Measurements from ENCODE around the gene CBX4. TPM values are rescaled to one million over a fixed set of nuclear protein-coding genes. Genes with fewer than 3 reads are reported as not detected.

CBX4 gene
- total RNA-seq, 2 donors from 2014 or later: 22.8 to 24.3 TPM

DNA sequence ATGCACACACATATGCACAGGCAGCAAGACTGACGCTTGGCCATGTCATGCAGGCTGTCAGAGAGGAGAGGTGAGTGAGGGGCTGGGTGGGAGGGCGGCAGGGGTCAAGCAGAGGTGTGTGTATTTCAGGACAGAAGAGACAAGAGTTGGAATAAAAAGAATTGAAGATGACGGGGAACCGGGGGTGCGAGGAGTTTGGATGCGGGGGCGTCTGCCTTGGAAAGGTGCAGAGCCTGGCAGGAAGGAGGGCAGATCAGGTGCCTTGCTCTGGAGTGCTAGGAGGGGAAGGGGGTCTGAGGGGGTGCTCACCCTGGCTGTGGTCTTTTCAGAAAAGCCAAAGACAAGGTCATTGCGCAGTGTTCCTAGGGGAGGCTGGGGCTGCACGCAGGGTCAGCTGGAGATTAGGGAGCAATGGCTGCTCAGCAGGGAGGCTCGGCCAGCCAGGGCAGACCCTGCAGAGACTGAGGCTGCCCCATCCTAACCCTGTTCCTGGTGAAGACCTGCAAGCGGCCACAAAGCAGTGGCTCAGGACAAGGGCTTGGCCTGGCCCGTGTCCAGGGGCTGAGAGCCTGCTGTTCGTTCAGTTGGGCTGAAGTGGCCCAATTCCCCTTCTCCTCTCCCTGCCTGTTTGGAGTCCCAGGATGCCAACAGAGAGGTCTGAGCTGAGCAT, 23.7 kb upstream of the CBX4 start:
- H3K27me3 ChIP-seq: no peaks in the 10 kb centered on the region
- no peak for DNase-seq (ENCODE audit: low spot score)
- no peak overlapping the region for H3K4me3 ChIP-seq
- no peak overlapping the region for H3K27ac ChIP-seq
- H3K9me3 ChIP-seq: no peaks in the 10 kb centered on the region
- H3K4me1 ChIP-seq: no peaks in the 10 kb centered on the region
- TF ChIP-seq, protein P1, sequence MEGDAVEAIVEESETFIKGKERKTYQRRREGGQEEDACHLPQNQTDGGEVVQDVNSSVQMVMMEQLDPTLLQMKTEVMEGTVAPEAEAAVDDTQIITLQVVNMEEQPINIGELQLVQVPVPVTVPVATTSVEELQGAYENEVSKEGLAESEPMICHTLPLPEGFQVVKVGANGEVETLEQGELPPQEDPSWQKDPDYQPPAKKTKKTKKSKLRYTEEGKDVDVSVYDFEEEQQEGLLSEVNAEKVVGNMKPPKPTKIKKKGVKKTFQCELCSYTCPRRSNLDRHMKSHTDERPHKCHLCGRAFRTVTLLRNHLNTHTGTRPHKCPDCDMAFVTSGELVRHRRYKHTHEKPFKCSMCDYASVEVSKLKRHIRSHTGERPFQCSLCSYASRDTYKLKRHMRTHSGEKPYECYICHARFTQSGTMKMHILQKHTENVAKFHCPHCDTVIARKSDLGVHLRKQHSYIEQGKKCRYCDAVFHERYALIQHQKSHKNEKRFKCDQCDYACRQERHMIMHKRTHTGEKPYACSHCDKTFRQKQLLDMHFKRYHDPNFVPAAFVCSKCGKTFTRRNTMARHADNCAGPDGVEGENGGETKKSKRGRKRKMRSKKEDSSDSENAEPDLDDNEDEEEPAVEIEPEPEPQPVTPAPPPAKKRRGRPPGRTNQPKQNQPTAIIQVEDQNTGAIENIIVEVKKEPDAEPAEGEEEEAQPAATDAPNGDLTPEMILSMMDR (IDR thresholded peaks at IDR 0.05): no peak
- H3K36me3 ChIP-seq: no peaks in the 10 kb centered on the region

GRCh38 chr17:79862238-79862637, 23.0 kb upstream of the CBX4 start:
- Histone ChIP-seq H3K36me3 (no peaks in the 10 kb centered on the region), H3K9me3 (no peaks in the 10 kb centered on the region), H3K4me3 (no peak overlapping the region), H3K4me1 (no peaks in the 10 kb centered on the region), H3K27ac (no peak overlapping the region), H3K27me3 (no peaks in the 10 kb centered on the region)
- TF ChIP-seq, protein P1 (IDR thresholded peaks at IDR 0.05): no peak
- no peak for DNase-seq (ENCODE audit: low spot score)

DNA sequence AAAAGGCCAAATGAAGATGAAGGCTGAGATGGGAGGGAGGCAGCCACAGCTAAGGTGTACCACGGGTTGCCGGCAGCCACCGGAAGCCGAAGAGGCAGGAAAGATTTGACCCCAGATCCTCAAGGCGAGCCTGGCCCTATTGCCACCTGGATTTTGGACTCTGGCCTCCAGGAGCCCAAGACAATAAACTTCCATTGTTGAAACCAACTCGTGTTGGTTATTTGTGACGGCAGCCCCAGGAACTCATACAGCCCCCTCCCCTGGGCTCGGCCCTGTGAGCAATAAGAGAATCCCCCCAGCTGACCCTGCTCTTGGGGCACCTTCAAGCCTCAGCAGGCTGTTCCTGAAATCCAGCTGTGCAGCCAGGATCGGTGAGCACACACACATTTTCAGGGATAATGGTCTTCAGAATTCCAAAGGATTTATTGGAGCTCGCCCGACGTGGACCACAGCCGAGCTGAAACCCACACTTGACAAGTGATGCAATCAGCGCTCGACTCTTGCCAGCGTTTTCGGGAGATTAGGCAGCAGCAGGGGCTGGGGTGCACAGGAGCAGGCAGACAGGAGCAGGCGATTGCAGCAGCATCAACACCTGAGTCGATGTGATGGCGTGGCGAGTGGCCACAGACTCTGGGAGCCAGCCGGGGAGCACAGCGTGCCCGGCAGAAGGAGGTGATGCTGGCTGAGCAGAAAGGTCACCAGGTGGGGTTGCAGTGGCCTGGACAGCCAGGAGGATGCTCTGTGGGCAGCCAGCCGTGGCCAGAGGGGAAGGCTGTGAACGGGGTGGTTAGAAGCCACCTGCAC, 22.4 kb upstream of the CBX4 start:
- H3K9me3 ChIP-seq: no peaks in the 10 kb centered on the region
- H3K27me3 ChIP-seq: no peaks in the 10 kb centered on the region
- no peaks in the 10 kb centered on the region for H3K36me3 ChIP-seq
- no peak for DNase-seq (ENCODE audit: low spot score)
- TF ChIP-seq, protein P1 (IDR thresholded peaks at IDR 0.05): no peak
- no peak overlapping the region for H3K27ac ChIP-seq
- no peak overlapping the region for H3K4me3 ChIP-seq
- H3K4me1 ChIP-seq: no peaks in the 10 kb centered on the region

GRCh38 chr17:79859676-79860615, 20.7 kb upstream of the CBX4 start:
- no peaks in the 10 kb centered on the region for H3K4me1 ChIP-seq
- no peaks in the 10 kb centered on the region for H3K9me3 ChIP-seq
- no peaks in the 10 kb centered on the region for H3K36me3 ChIP-seq
- no peak overlapping the region for H3K27ac ChIP-seq
- H3K27me3 ChIP-seq: no peaks in the 10 kb centered on the region
- TF ChIP-seq, protein P1 (IDR thresholded peaks at IDR 0.05): no peak
- DNase-seq (ENCODE audit: low spot score): no peak
- H3K4me3 ChIP-seq: no peak overlapping the region

DNA sequence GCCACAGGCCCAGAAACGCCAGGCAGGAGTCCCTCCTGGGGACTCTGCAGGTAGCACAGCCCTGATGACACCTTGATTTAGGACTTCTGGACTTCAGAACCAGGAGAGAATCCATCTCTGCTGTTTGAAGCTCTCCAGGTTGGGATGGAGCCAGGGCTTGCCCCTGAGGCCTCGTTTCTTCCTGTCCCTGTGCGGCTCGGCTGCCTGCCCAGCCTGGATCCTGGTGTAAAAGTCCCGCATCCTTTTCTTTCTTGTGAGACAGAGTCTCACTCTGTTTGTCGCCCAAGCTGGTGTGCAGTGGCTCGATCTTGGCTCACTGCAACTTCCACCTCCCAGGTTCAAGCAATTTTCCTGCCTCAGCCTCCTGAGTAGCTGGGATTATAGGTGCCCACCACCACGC, 17.9 kb upstream of the CBX4 start:
- no peak for DNase-seq (ENCODE audit: low spot score)
- Histone ChIP-seq H3K36me3 (no peaks in the 10 kb centered on the region), H3K27ac (no peak overlapping the region), H3K27me3 (no peaks in the 10 kb centered on the region), H3K9me3 (no peaks in the 10 kb centered on the region), H3K4me3 (no peak overlapping the region), H3K4me1 (no peaks in the 10 kb centered on the region)
- TF ChIP-seq, protein P1 (IDR thresholded peaks at IDR 0.05): no peak

Data from right atrium auricular region (tissue), 2 donors.